ENCODE data around the gene RAVER1. TPM values are rescaled to one million over a fixed set of nuclear protein-coding genes. Genes with fewer than 3 reads are reported as not detected.

Gene RAVER1
- total and polyA plus RNA-seq, 9 of the 15 experiments (the other 6 are each of a cell fraction or from before 2014, with no cell fraction given), result 0.06 to 113 (median 7.0) TPM

DNA sequence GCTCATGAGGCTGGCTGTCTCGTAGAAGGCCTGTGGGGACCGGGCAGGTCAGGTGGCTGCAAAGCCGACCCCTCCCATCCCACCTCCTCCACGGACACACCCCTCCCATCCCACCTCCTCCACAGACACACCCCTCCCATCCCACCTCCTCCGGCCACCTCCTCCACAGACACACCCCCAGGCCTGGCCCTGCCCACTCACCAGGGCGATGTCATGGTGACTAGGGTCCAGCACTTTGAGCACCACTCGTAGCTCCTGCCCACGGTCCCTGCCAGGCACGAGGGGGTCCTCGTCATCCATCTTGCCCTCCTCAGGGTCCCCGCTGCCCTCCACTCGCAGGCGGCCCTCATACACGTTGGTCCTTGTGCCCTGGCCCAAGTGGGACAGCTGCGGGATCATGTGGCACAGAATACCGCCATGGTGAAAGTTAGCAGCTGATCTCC is 28.3 kb upstream of the RAVER1 start:
- H4K20me1 ChIP-seq (replicated peaks; ENCODE audit: control insufficient read depth, insufficient read depth, low read length), result no peaks in the 10 kb centered on the region
- in situ Hi-C loops (cut with MboI), result no loop called here
- DNase-seq (ENCODE audit: extremely low read depth in 1 of 4, low spot score in 3 of 4), result peak; percentile 27 to 78 (median 52)
- no peaks in the 10 kb centered on the region for H3K79me2 ChIP-seq (ENCODE audit: control insufficient read depth, insufficient read depth, low read length)
- no peak overlapping the region for H3K9ac ChIP-seq (ENCODE audit: insufficient read depth in 1 of 2, low read depth in 2 of 2, low read length in 2 of 2)
- 90% methylated on average over 11 of the region's 16 CpGs for WGBS (ENCODE audit: insufficient coverage, low coverage, missing lambda C conversion rate)
- no peaks in the 10 kb centered on the region for H3K9me1 ChIP-seq (ENCODE audit: control insufficient read depth, insufficient read depth, low read length)
- H3K36me3 ChIP-seq (ENCODE audit: control insufficient read depth, insufficient read depth, low read length), result peaks cover 81% of the 10 kb centered on the region; the same call in 2 of the 3 replicates
- BruUV-seq (replicated peaks), result no TSS peak
- peaks cover 0 to 17% of the 10 kb centered on the region in 2 experiments; a peak in 1 of 5 replicates for H3K4me1 ChIP-seq (replicated peaks in 1 of 2; ENCODE audit: control insufficient read depth in 2 of 2, insufficient read depth in 2 of 2, low read length in 2 of 2)
- no peak overlapping the region for H3K27ac ChIP-seq (ENCODE audit: extremely low read depth, low read depth, low read length)
- intact Hi-C loops (cut with micrococcal nuclease), result no loop called here
- FAIRE-seq, result no peak
- CTCF ChIA-PET (ENCODE audit: low intra/inter-chr PET ratio), result no interaction called here
- POLR2A ChIA-PET, result interaction anchor here (1.4 kb wide), 1 partner anchor 17 kb away, joined by 4 read pairs; no protein-coding TSS in a partner anchor
- H3K4me3 ChIP-seq, result no peak overlapping the region
- ATAC-seq, result peak; percentile 82
- H3K4me2 ChIP-seq (ENCODE audit: insufficient read depth, low read length), result no peak overlapping the region
- H3K27me3 ChIP-seq (ENCODE audit: control insufficient read depth in 2 of 2, insufficient read depth in 2 of 2, low read length in 2 of 2), result no peaks in the 10 kb centered on the region
- no peak for TF ChIP-seq ZNF668 (CRISPR knock-in tag; IDR thresholded peaks at IDR 0.05)
- peak; percentile 66 for TF ChIP-seq RBM22 (IDR thresholded peaks at IDR 0.05; ENCODE audit: low read depth, low read length, poor library complexity, severe bottlenecking)
- peak; percentile 69 for TF ChIP-seq PCBP1 (IDR thresholded peaks at IDR 0.05; ENCODE audit: low read depth, low read length, poor library complexity, severe bottlenecking)
- no peak for TF ChIP-seq KHSRP (IDR thresholded peaks at IDR 0.05)
- TF ChIP-seq EGR1 (conservative IDR thresholded peaks at IDR 0.05), result 0 out of 2 replicates have a peak, but pooled peaks have one; percentile 16
- no peak for TF ChIP-seq ARID2 (IDR thresholded peaks at IDR 0.05)
- TF ChIP-seq RUNX1 (IDR thresholded peaks at IDR 0.05; ENCODE audit: low read depth), result no peak
- no peak for TF ChIP-seq MTA1 (IDR thresholded peaks at IDR 0.05; ENCODE audit: borderline replicate concordance)
- no peak for TF ChIP-seq SIRT6 (IDR thresholded peaks at IDR 0.05; ENCODE audit: low read depth, low read length)
- TF ChIP-seq COPS2 (conservative IDR thresholded peaks at IDR 0.05), result no peak
- no peaks in the 10 kb centered on the region for H3K9me3 ChIP-seq (replicated peaks; ENCODE audit: control insufficient read depth, insufficient read depth, low read depth, low read length)
- no peak overlapping the region for H2AFZ ChIP-seq (ENCODE audit: low read depth, low read length)

All from K562 (cell line).